Activated CD8-positive, alpha-beta memory T cell treated with anti-CD3 and anti-CD28 coated beads, Interleukin-2, amount 50 U/mL, for 1 hour (primary cell): ENCODE results near the gene MYO1E.
"Not testable (repeated sequence)": the region's sequence is repeated elsewhere in the genome, so short reads cannot be mapped to it uniquely, and the experiment has no call there.

ENCODE experiments used
- DNase-seq: peaks from one replicate; pipeline ENCODE4 v3.0.0-alpha.2; 2020; ENCODE audit errors: extremely low read depth

The MYO1E gene

GRCh38 chr15:59387196-59387878 is 14.7 kb upstream of the MYO1E start:
- not testable (repeated sequence) for DNase-seq

DNA sequence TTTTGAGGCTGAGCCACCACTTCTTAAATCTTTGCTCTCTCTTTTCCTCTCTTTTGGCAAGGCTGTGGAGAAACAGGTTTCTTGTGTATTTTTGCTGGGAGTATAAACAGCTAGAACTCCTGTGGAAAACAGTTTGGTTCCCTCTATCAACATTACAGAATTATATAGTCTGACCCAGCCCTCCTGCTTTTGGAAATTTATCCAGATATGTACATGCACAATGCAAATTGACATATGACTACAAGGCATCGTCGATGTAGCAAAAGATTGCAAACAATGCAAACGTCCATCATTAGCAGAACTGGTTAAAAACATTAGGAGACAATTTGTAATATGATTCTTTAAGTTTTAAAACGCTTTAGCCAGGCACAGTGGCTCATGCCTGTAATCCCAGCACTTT is 12.5 kb upstream of the MYO1E start:
- no peak for DNase-seq

- no peak for DNase-seq
These were observed 11.8 kb upstream of the MYO1E start for GRCh38 chr15:59384507-59384906.

DNA sequence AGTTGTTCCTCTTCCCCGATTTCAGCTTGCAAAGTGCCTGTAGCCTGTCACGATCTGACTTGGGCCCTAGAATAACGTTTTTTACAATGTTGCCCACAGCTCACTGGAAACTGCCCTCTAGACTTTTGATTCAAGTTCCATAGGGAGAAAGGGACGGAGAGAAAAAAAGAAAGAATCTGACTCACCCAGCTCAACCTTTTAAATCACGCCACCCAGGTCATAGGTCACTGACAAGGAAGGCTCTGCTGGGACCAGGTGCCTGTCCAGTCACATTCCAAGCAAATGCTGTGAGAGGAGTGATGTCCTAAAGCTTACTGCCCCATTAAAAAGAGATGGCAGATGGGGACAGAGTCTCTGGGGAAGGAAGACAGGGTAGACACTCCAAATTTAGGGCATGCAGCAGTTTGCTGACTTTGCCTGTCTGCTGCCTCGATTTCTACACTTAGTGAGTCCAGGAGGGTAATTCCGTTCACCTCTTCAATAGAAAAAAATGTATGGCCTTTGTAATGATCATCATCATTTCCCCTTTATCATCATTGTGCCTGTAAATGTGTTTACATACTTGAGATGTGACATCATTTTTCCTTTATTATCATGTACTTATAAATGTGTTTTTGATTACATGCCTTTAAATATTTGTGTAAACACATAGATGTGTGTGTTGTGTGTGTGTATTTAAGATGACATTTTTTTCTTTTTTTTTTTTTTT is 8.4 kb upstream of the MYO1E start:
- DNase-seq, result no peak

DNA sequence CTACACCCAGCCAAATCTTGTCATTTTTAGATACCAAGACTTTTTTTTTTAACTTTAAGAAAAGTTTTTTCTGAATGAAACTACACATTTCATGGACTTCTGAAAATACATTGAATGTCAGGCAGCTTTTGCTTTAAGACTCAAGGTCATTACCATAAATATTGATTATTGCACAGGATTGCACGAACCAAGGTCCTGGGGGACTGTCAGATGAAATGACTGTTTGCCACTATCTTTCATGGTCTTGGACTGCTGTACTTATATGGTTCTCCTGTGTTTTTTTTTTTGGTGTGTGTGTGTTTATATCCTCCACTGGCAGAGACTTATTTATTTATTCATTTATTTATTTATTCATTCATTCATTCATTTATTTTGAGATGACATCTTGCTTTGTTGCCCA is 6.9 kb upstream of the MYO1E start:
- DNase-seq, result no peak

DNA sequence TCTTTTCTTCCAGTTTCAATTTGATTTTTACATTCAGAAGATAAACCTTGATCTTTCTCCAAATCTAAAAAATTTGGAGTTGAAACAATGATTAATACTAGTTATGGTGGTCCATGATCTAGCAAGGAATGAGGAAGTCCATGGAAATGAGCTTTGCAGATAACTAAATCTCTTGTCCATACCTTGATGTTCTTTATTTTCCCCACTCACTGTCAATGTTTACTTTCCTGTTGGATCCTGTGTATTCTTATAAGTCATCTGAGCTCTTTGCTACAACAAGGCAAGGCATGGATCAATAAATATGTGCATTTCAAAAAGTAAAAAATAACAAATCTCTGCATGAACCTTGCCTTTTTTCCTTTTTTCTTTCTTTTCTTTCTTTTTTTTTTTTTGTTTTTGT is 6.2 kb upstream of the MYO1E start:
- no peak for DNase-seq

- DNase-seq, result no peak
These were observed 5.3 kb upstream of the MYO1E start for GRCh38 chr15:59377924-59378323.

DNA sequence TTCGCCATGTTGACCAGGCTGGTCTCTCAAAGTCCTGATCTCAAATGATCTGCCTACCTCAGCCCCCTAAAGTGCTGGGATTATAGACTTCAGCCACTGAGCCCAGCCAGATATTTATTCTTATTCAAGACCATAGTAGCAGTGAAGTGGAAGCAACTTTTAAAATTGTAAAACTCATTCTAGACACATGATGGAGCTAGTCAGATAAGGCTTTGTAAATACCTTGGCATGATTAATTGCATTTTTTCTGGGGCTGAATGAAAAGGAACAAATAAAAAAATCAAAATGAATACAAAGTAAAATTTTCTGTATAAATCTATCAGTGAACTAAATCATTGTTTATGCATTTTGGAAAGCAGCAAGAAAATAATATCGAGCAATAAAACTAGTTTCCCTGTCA is 4.1 kb upstream of the MYO1E start:
- no peak for DNase-seq

DNA sequence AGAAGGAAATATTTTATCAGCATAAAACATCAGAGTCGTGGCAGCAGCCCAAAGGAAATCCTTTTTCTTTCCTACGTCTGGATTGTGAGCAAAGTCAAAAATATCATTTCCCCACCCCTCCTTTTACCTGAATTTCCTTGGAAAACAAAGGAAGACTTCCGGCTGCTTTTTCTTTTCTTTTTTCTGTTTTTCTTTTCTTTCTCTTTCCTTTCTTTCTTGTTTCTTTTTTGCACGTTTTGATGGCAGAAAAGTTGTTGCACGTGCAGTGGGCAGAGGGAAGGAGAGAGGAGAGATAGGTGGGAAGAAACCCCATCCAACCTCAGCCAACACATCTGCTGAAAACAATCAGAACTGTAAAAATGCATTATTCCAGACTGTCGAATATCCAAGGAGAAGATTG is 544 bp upstream of the MYO1E start:
- no peak for DNase-seq

GRCh38 chr15:59371458-59372351 is 966 bp downstream of the MYO1E start:
- no peak for DNase-seq

DNA sequence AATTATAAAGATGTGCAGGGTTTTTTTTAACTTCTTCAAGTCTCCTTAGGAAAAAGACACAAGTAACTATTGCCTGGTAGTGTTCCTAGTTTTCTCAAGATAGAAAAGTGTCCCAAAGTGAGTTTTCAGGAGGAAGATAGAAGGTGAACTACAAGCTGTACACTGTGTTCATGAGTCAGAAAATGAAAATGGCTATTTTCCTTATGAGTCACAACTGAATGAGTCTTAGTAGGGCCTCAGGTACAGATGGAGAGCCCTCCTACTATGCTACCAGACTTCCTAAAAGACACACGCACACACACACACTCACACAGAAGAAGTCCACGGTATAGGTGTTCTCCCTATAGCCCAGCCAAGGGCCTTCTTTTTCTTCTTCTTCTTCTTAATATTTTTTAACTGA is 3.1 kb downstream of the MYO1E start:
- DNase-seq, result no peak

DNA sequence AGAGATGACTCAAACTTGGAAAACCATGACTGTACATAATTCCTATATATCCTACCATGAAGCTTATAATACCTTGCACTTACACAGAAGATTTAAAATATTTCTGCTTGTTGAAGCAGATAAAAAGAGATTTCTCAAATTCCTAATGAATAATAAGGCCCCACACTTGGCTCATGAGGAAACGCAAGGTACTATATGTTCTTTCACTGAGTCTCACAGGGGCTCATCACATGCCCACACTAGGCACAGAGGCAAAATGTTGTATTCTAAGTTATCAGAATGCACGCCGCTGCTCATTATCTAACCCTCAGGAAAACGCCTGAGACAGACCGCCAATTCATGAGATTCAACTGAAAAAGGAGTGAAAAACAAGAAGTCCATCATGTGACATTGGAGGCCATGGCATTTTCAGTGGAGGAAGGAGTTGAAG is 5.6 kb downstream of the MYO1E start:
- no peak for DNase-seq

GRCh38 chr15:59366333-59367021 is 6.2 kb downstream of the MYO1E start:
- DNase-seq, result no peak

DNA sequence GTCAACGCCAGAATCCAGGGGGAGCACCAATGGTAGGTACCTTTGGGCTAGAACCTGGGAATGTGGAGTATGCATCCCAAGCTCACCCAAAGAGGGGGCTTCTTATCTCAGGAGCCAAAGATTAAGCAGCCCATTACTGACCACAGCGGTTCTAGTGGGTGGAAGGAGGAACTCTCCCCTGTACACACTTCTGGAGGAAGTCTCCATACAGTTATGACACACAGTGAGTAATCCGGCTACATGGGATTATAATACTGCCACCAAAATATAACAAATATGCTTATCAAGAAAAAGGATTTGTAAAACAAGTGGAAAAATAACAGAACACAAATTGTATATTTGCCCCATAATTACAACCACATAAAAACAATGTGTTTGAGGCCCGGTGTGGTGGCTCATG is 8.4 kb downstream of the MYO1E start:
- DNase-seq, result no peak

DNA sequence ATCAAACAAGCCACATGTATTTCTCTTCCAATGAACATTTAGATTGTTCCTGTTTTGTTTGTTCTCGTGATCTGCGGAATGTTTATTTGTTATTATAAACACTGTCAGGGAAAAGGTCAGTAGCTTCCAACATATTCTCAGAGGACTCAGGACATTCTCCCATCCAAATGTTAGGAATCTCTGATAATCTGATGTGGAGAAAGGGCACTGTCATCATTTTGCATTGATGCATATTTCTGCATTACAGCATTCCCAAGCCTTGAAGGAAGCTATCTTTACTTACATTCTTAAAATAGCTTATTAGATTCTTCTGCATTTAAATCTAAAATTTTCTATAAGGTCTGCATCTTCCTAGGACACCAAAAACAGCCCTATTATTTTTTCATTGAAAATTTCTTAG is 10.3 kb downstream of the MYO1E start:
- no peak for DNase-seq

DNA sequence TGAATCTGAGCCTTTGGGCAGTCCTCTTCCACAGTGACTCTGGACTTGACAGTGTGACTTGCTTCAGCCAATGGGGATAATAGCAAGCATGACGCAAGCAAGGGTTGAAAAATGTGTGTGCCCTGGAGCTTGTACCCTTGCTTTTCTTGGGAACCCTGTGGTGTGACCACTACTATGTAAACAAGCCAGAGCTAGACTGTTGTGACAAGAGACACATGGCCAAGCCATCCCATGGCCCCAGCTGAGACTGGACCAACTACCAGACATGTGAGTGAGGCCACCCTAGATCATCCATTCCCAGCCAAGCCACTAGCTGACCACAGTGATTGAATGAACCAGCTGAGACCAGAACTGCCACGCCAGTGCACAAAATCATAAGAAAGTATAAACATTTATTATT is 11.8 kb downstream of the MYO1E start:
- no peak for DNase-seq

DNA sequence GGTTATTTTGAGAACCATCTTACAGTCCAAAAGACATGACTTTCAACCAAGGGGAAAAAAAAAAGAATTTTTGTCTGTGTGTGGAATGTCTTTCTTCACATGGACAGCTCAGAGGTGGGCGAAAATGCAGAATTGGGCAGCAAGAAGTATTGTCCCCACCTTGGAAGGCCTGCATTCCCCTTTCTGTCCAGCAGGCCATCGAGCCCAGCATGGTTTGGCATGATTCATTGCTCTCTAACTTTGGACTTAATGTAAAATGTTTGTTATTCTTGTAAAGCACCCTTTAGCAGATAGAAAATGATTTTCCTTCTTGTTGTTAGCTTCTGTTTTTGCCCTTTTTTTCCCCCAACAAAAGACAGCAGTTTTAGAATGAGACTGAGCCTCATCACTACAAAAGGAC is 12.4 kb downstream of the MYO1E start:
- DNase-seq, result no peak

DNA sequence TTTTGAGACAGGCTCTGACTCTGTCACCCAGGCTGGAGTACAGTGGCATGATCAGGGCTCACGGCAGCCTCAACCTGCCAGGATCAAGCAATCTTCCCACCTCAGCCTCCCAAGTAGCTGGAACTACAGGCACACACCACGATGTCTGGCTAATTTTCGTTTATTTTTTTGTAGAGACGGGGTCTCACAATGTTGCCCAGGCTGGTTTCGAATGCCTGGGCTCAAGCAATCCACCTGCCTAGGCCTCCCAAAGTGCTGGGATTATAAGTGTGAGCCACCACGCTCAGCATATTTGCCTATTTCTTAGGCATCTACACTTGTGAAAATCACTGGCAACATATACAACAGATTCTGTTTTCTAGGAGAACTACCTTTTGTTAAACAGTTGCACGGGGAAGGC is 16.9 kb downstream of the MYO1E start:
- DNase-seq, result no peak

DNA sequence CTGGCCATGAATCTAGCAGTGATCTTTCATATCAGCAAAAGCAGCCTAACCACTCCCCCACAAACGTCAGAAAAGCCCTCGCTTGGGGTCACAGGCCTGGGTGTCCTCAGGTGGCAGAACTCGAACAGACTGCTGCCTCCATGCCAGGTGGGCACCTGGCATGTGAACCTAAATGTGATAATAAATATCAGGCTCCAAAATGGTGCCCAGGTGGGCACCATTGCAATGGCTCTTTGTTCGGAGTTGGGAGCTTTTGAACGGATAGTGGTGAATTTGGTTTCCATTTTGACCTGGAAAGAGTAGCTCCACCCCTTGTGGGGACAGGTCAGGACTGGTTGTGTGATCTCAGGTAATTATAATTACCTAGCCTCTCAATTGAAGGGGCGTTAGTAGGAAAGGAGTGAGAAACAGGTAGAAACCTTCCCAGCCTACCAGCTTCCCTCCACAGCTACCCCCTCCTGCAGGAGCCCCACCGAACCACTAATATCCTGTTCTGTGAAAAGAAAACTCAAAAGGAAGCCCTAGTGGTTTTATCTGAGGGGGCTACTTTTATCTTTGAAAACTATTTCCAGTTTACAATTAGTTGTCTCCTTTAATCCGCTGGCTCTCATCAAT is 18.1 kb downstream of the MYO1E start:
- DNase-seq, result no peak

- DNase-seq, result no peak
These were observed 18.7 kb downstream of the MYO1E start for GRCh38 chr15:59353994-59354416.

GRCh38 chr15:59352683-59353082 is 20.0 kb downstream of the MYO1E start:
- no peak for DNase-seq

DNA sequence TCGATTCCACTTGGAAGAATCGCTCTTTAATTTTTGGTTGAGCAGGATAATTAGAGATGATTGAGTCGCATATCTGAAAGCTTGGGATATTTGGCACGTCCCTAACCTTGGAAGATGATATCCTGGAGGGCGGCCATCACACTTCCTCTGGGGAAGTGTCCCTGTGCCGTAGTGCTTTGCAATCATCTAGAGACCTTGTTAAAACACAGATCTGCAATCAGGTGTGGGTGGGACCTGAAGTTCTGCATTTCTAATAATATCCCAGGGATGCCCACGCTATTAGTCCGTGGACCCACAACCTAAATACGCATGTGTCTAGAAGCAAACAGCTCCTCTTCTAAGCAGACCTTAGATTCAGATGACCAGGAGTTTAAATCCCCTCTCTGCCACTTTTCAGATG is 20.5 kb downstream of the MYO1E start:
- no peak for DNase-seq
